Endodermal cell (in vitro differentiated cells): ENCODE measurements around the gene PAK1. TPM values are rescaled to one million over a fixed set of nuclear protein-coding genes. Genes with fewer than 3 reads are reported as not detected.

Experiments
- DNase-seq: peaks from one replicate; pipeline ENCODE4 v3.0.0-alpha.2; 2017
- H3K27ac ChIP-seq: 2 replicates; pipeline ENCODE4 v1.5.1; 2013; ENCODE audit warnings: mild to moderate bottlenecking, low read depth, low read length, moderate library complexity
- H3K27me3 ChIP-seq: 2 replicates; pipeline ENCODE4 v1.6.1; 2013; ENCODE audit warnings: mild to moderate bottlenecking, low read length, moderate library complexity; ENCODE audit not compliant: insufficient read depth, control insufficient read depth, poor library complexity, severe bottlenecking
- H3K36me3 ChIP-seq: 2 replicates; pipeline ENCODE4 v1.7.0; 2013; ENCODE audit warnings: mild to moderate bottlenecking, low read length, moderate library complexity; ENCODE audit not compliant: control insufficient read depth, insufficient read depth
- H3K4me1 ChIP-seq: one replicate; pipeline ENCODE4 v1.7.0; 2013; ENCODE audit warnings: low read length; ENCODE audit not compliant: control insufficient read depth, insufficient read depth
- H3K4me3 ChIP-seq: 2 replicates; pipeline ENCODE4 v1.5.1; 2013; ENCODE audit warnings: mild to moderate bottlenecking, low read length, moderate library complexity
- H3K9ac ChIP-seq: 2 replicates; pipeline ENCODE4 v1.6.1; 2013; ENCODE audit warnings: mild to moderate bottlenecking, low read length, moderate library complexity; ENCODE audit not compliant: poor library complexity, severe bottlenecking; ENCODE audit errors: extremely low read depth
- H3K9me3 ChIP-seq: 2 replicates; pipeline ENCODE4 v1.6.1; 2013; ENCODE audit warnings: mild to moderate bottlenecking, low read length, moderate library complexity; ENCODE audit not compliant: control insufficient read depth
- H3K27ac Mint-ChIP-seq: 2 replicates; pipeline ENCODE4 v1.8.0; 2020; ENCODE audit warnings: mixed read lengths
- H3K27me3 Mint-ChIP-seq: 2 replicates; pipeline ENCODE4 v1.8.0; 2021; ENCODE audit warnings: mild to moderate bottlenecking, mixed read lengths; ENCODE audit not compliant: insufficient read depth
- H3K36me3 Mint-ChIP-seq: 2 replicates; pipeline ENCODE4 v1.8.0; 2020; ENCODE audit warnings: low read depth, mixed read lengths
- H3K4me1 Mint-ChIP-seq: 2 replicates; pipeline ENCODE4 v1.8.0; 2020; ENCODE audit warnings: mixed read lengths
- H3K4me3 Mint-ChIP-seq: 2 replicates; pipeline ENCODE4 v1.8.0; 2020; ENCODE audit warnings: mild to moderate bottlenecking, moderate library complexity, mixed read lengths
- H3K9me3 Mint-ChIP-seq: 2 replicates; pipeline ENCODE4 v1.8.0; 2020; ENCODE audit warnings: mild to moderate bottlenecking, mixed read lengths
- WGBS, 2 experiments: methylation state at CpG; one replicate each; pipeline versions ENCODE4 v1.1.5 to v1.1.7; 2013; ENCODE audit warnings: missing lambda C conversion rate in 2 of 2, mixed read lengths in 1 of 2; ENCODE audit not compliant: insufficient coverage in 1 of 2, insufficient read length in 1 of 2; 5-methylcytosine and 5-hydroxymethylcytosine counted together
- total RNA-seq, 2 donors: library from RNA; stranded (reverse); fragmentation: NEBNext Ultra II Directional in 1 of 2; extraction: Animal tissue kit (Norgen Biotek cat#: 25700) in 1 of 2; gene quantifications; 2 replicates in 1 of 2; 3 replicates in 1 of 2; pipeline ENCODE4 v1.2.1, GENCODE V29; 2021
- TF ChIP-seq, protein P1 (sequence below): fragments of 200-600 bp; sonication (generic); conservative IDR thresholded peaks from 2 replicates; pipeline ENCODE4 v1.5.0; 2021; ENCODE audit warnings: antibody characterized with exemption, mild to moderate bottlenecking

PAK1 gene
- total RNA-seq, 2 donors from 2014 or later = 91.3 to 94.9 TPM

DNA sequence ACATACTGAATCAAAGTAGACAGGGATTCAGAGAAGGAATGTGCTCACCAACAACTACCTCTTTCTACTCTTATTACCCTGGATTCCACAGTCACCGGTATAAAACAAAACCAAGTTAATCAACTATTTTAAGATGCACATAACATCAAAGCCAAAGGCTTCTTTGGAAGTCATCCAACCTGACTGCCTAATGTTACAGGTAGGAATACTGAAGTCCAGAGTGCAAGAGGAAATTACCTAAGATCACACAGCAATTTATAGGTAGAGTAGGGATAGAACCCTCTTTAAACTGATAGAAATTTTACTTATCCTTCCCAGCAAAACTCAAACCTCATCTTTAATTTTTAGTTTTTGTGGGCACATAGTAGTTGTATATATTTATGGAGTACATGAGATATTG, 76.3 kb downstream of the PAK1 start:
- H3K36me3 Mint-ChIP-seq = peaks cover 7% of the 10 kb centered on the region
- H3K27me3 Mint-ChIP-seq = no peaks in the 10 kb centered on the region
- no peak overlapping the region for H3K4me3 Mint-ChIP-seq
- WGBS, 2 experiments = 90% methylated on average over 1 of the region's 1 CpG; no CpG with 5 or more reads in 1 of the 2 experiments
- Histone ChIP-seq H3K9ac (no peak overlapping the region), H3K4me1 (peaks cover 4% of the 10 kb centered on the region), H3K27me3 (no peaks in the 10 kb centered on the region), H3K27ac (no peak overlapping the region), H3K9me3 (no peaks in the 10 kb centered on the region), H3K36me3 (no peaks in the 10 kb centered on the region), H3K4me3 (no peak overlapping the region)
- no peak for DNase-seq
- peaks cover 22% of the 10 kb centered on the region for H3K4me1 Mint-ChIP-seq
- TF ChIP-seq, protein P1, sequence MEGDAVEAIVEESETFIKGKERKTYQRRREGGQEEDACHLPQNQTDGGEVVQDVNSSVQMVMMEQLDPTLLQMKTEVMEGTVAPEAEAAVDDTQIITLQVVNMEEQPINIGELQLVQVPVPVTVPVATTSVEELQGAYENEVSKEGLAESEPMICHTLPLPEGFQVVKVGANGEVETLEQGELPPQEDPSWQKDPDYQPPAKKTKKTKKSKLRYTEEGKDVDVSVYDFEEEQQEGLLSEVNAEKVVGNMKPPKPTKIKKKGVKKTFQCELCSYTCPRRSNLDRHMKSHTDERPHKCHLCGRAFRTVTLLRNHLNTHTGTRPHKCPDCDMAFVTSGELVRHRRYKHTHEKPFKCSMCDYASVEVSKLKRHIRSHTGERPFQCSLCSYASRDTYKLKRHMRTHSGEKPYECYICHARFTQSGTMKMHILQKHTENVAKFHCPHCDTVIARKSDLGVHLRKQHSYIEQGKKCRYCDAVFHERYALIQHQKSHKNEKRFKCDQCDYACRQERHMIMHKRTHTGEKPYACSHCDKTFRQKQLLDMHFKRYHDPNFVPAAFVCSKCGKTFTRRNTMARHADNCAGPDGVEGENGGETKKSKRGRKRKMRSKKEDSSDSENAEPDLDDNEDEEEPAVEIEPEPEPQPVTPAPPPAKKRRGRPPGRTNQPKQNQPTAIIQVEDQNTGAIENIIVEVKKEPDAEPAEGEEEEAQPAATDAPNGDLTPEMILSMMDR = no peak
- no peaks in the 10 kb centered on the region for H3K9me3 Mint-ChIP-seq
- no peak overlapping the region for H3K27ac Mint-ChIP-seq

DNA sequence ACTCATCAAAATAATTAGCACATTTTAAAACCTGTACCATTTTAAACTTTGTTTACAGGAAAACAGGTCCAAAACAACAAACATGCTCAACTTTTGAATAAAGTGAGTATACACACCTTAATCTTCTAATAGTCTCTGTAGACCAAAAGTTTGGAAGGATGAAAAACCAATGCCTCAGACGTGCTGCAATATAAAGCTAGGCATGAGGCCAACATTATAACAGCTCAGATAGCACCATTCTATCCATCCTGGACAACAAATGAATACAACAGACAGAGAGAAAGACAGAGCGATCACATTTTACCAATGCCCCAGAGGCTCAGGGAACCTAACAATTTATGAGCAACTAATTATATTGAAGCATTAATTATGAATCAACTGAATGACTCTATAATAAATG, 77.0 kb downstream of the PAK1 start:
- Mint-ChIP-seq H3K9me3 (no peaks in the 10 kb centered on the region), H3K27me3 (no peaks in the 10 kb centered on the region), H3K27ac (no peak overlapping the region), H3K36me3 (peaks cover 7% of the 10 kb centered on the region), H3K4me1 (peaks cover 15% of the 10 kb centered on the region), H3K4me3 (no peak overlapping the region)
- WGBS, 2 experiments = 76 to 100% methylated on average over 1 to 2 of the region's 2 CpGs
- H3K27me3 ChIP-seq = no peaks in the 10 kb centered on the region
- no peak for DNase-seq
- no peak overlapping the region for H3K4me3 ChIP-seq
- TF ChIP-seq, protein P1 = no peak
- no peaks in the 10 kb centered on the region for H3K4me1 ChIP-seq
- H3K36me3 ChIP-seq = peaks cover 4% of the 10 kb centered on the region
- H3K9me3 ChIP-seq = no peaks in the 10 kb centered on the region
- H3K9ac ChIP-seq = no peak overlapping the region
- no peak overlapping the region for H3K27ac ChIP-seq

DNA sequence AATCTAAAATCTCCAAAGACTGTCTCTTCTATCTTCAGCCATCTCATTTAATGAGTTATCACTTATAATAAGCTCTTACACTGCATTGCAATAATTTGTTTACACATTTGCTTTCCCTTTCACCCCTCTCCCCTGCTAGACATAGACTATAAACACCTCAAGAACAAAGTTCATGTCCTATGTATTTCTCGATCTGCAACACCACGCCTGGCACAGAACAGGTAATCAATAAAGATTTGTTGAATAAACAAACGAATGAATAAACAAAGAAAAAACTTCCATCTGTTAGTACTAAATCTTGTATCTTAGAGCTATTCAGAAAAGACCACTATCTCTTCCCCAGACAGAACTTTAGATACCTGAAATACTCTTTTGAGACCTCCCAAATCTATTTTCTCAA, 77.6 kb downstream of the PAK1 start:
- WGBS, 2 experiments = 95% methylated on average over 3 of the region's 3 CpGs; no CpG with 5 or more reads in 1 of the 2 experiments
- Mint-ChIP-seq H3K4me1 (peaks cover 11% of the 10 kb centered on the region), H3K27me3 (no peaks in the 10 kb centered on the region), H3K36me3 (peaks cover 11% of the 10 kb centered on the region), H3K9me3 (no peaks in the 10 kb centered on the region), H3K4me3 (no peak overlapping the region), H3K27ac (no peak overlapping the region)
- Histone ChIP-seq H3K9me3 (no peaks in the 10 kb centered on the region), H3K4me1 (no peaks in the 10 kb centered on the region), H3K9ac (no peak overlapping the region), H3K36me3 (peaks cover 10% of the 10 kb centered on the region), H3K4me3 (no peak overlapping the region), H3K27me3 (no peaks in the 10 kb centered on the region), H3K27ac (no peak overlapping the region)
- DNase-seq = no peak
- TF ChIP-seq, protein P1 = no peak
